Measurements from ENCODE around the gene RPL34.

- TF ChIP-seq ZNF274 (IDR thresholded peaks at IDR 0.05; ENCODE audit: low read depth, low read length): no peak
- TF ChIP-seq YY1 (IDR thresholded peaks at IDR 0.05; ENCODE audit: insufficient read depth, insufficient read length): no peak
Observed at GRCh38 chr4:108590776-108591175, 29.6 kb upstream of the RPL34 start.

All from NT2/D1 (cell line).